Panc1 (cell line): ENCODE results near the gene KCND3. TPM values are rescaled to one million over a fixed set of nuclear protein-coding genes. Genes with fewer than 3 reads are reported as not detected.

ENCODE experiments used
- ATAC-seq: fragments of 200-7000 bp; cut with Tn5 transposase; 2 replicates; pipeline ENCODE4 v1.9.1; 2020; ENCODE audit warnings: mild to moderate bottlenecking, moderate library complexity
- BruUV-seq: library from RNA; stranded (reverse); fragments of 400-500 nt; replicated peaks from 2 replicates; lab custom pipeline; 2021; lab: Mats Ljungman, UMichigan
- CTCF ChIA-PET: fragments of 300-600 bp; sonication (Branson Sonifier 250); formaldehyde crosslinking; loops from one replicate; lab custom pipeline; 2022; ENCODE audit warnings: antibody characterized with exemption; lab: Charles Lee
- POLR2A ChIA-PET: fragments of 300-600 bp; sonication (Branson Sonifier 250); formaldehyde crosslinking; loops from one replicate; lab custom pipeline; 2022; ENCODE audit warnings: antibody characterized with exemption; lab: Charles Lee
- DNase-seq: peaks from one replicate; pipeline ENCODE4 v3.0.0-alpha.2; 2010; ENCODE audit warnings: low read depth, low spot score
- H3K27ac ChIP-seq: 2 replicates; pipeline ENCODE4 v1.5.1; 2011; ENCODE audit warnings: mild to moderate bottlenecking, low read length, inconsistent platforms
- H3K27me3 ChIP-seq: fragments of 200-500 bp; sonication (Bioruptor generic); 2 replicates; pipeline ENCODE4 v1.6.0; 2014; ENCODE audit warnings: low read length, inconsistent platforms; ENCODE audit not compliant: control insufficient read depth, insufficient read depth
- H3K36me3 ChIP-seq: fragments of 200-500 bp; sonication (Bioruptor generic); 2 replicates; pipeline ENCODE4 v1.5.1; 2014; ENCODE audit warnings: inconsistent platforms, mild to moderate bottlenecking, low read length, moderate library complexity; ENCODE audit not compliant: control insufficient read depth, insufficient read depth
- H3K4me1 ChIP-seq: 2 replicates; pipeline ENCODE4 v1.5.1; 2011; ENCODE audit warnings: inconsistent platforms, mild to moderate bottlenecking, low read length, moderate library complexity; ENCODE audit not compliant: control insufficient read depth, insufficient read depth
- H3K4me3 ChIP-seq, 2 experiments: 2 replicates each; pipeline ENCODE4 v1.5.1; 2011 to 2012; ENCODE audit warnings: low read depth in 2 of 2, low read length in 2 of 2, mild to moderate bottlenecking in 2 of 2, inconsistent platforms in 1 of 2, moderate library complexity in 1 of 2
- H3K9me3 ChIP-seq: fragments of 200-500 bp; sonication (Bioruptor generic); 2 replicates; pipeline ENCODE4 v1.5.1; 2014; ENCODE audit warnings: low read depth, mild to moderate bottlenecking, inconsistent platforms, low read length, moderate library complexity; ENCODE audit not compliant: control insufficient read depth, insufficient read depth
- CTCF ChIP-seq: fragments of 450-650 bp; IDR thresholded peaks from 2 replicates; pipeline ENCODE4 v1.5.1; 2017; ENCODE audit warnings: mild to moderate bottlenecking
- POLR2AphosphoS5 ChIP-seq: IDR thresholded peaks from 2 replicates; pipeline ENCODE4 v1.6.1; 2012; ENCODE audit warnings: mild to moderate bottlenecking, low read depth, low read length, moderate library complexity
- SIN3A ChIP-seq: IDR thresholded peaks from 2 replicates; pipeline ENCODE4 v1.6.1; 2012; ENCODE audit warnings: low read depth, mild to moderate bottlenecking, low read length, moderate library complexity, borderline replicate concordance; ENCODE audit not compliant: insufficient read depth
- TCF7L2 ChIP-seq: IDR thresholded peaks from 2 replicates; pipeline ENCODE4 v1.6.1; 2011; ENCODE audit warnings: mild to moderate bottlenecking, low read depth, low read length, inconsistent platforms
- in situ Hi-C: cut with HindIII; loops from 2 replicates; pipeline ENCODE4 v1.10.0; 2016; ENCODE audit warnings: low sequenced_read_pairs, low pct_unique_long_range_greater_than_20kb
- intact Hi-C: fragments of 100-400 bp; cut with micrococcal nuclease; formaldehyde crosslinking; loops from one replicate; pipeline ENCODE4 v1.10.0; 2022; ENCODE audit not compliant: unreplicated experiment
- total RNA-seq: library from RNA; stranded (reverse); gene quantifications from one replicate; pipeline ENCODE4 v1.2.1, GENCODE V29; 2021; ENCODE audit not compliant: unreplicated experiment
- TF ChIP-seq, protein P1 (sequence below), 2 experiments: IDR thresholded peaks; 2 replicates each; pipeline ENCODE4 v1.6.1; 2011 to 2012; ENCODE audit warnings: low read depth in 2 of 2, control low read depth in 1 of 2, low read length in 1 of 2, mild to moderate bottlenecking in 1 of 2, moderate library complexity in 1 of 2; ENCODE audit not compliant: insufficient read depth in 1 of 2

KCND3 gene
- total RNA-seq, 1 experiment from 2014 or later = not detected

- ChIA-PET POLR2A (no interaction called here), CTCF (no interaction called here)
- DNase-seq (no peak), ATAC-seq (no peak)
- TF ChIP-seq CTCF = no peak
- Histone ChIP-seq H3K4me3 (no peak overlapping the region), H3K9me3 (no peaks in the 10 kb centered on the region), H3K4me1 (no peaks in the 10 kb centered on the region), H3K27ac (no peak overlapping the region), H3K36me3 (no peaks in the 10 kb centered on the region), H3K27me3 (no peaks in the 10 kb centered on the region)
- BruUV-seq = no TSS peak
- intact Hi-C loops (no loop called here), in situ Hi-C loops (no loop called here)
These were observed 262.4 kb downstream of the KCND3 start for GRCh38 chr1:111727056-111727455.

GRCh38 chr1:111725192-111725591 is 264.3 kb downstream of the KCND3 start:
- CTCF ChIA-PET = interaction anchor here (0.6 kb wide), 2 partner anchors 243 to 246 kb away, joined by 5 to 12 read pairs; no protein-coding TSS in a partner anchor
- Histone ChIP-seq H3K4me3 (no peak overlapping the region), H3K9me3 (no peaks in the 10 kb centered on the region), H3K27me3 (no peaks in the 10 kb centered on the region), H3K4me1 (no peaks in the 10 kb centered on the region), H3K27ac (no peak overlapping the region), H3K36me3 (no peaks in the 10 kb centered on the region)
- no TSS peak for BruUV-seq
- in situ Hi-C loops (no loop called here), intact Hi-C loops (no loop called here)
- ATAC-seq (no peak), DNase-seq (no peak)
- POLR2A ChIA-PET = no interaction called here
- TF ChIP-seq TCF7L2 = no peak
- no peak for TF ChIP-seq SIN3A
- TF ChIP-seq, protein P1, sequence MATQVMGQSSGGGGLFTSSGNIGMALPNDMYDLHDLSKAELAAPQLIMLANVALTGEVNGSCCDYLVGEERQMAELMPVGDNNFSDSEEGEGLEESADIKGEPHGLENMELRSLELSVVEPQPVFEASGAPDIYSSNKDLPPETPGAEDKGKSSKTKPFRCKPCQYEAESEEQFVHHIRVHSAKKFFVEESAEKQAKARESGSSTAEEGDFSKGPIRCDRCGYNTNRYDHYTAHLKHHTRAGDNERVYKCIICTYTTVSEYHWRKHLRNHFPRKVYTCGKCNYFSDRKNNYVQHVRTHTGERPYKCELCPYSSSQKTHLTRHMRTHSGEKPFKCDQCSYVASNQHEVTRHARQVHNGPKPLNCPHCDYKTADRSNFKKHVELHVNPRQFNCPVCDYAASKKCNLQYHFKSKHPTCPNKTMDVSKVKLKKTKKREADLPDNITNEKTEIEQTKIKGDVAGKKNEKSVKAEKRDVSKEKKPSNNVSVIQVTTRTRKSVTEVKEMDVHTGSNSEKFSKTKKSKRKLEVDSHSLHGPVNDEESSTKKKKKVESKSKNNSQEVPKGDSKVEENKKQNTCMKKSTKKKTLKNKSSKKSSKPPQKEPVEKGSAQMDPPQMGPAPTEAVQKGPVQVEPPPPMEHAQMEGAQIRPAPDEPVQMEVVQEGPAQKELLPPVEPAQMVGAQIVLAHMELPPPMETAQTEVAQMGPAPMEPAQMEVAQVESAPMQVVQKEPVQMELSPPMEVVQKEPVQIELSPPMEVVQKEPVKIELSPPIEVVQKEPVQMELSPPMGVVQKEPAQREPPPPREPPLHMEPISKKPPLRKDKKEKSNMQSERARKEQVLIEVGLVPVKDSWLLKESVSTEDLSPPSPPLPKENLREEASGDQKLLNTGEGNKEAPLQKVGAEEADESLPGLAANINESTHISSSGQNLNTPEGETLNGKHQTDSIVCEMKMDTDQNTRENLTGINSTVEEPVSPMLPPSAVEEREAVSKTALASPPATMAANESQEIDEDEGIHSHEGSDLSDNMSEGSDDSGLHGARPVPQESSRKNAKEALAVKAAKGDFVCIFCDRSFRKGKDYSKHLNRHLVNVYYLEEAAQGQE (IDR thresholded peaks at IDR 0.05; ENCODE audit: insufficient read depth in 1 of 2, low read depth in 2 of 2, low read length in 1 of 2) = no peak
- TF ChIP-seq POLR2AphosphoS5 = no peak
- no peak for TF ChIP-seq CTCF

- ChIA-PET POLR2A (no interaction called here), CTCF (no interaction called here)
- ATAC-seq (no peak), DNase-seq (no peak)
- H3K4me1 ChIP-seq = no peaks in the 10 kb centered on the region
- no peaks in the 10 kb centered on the region for H3K27me3 ChIP-seq
- intact Hi-C loops = no loop called here
- TF ChIP-seq, protein P1 (IDR thresholded peaks at IDR 0.05; ENCODE audit: insufficient read depth in 1 of 2, low read depth in 2 of 2, low read length in 1 of 2) = no peak
- TF ChIP-seq CTCF (no peak), TCF7L2 (no peak), SIN3A (no peak), POLR2AphosphoS5 (no peak)
- H3K4me3 ChIP-seq = no peak overlapping the region
- no peaks in the 10 kb centered on the region for H3K36me3 ChIP-seq
- BruUV-seq = no TSS peak
- no peak overlapping the region for H3K27ac ChIP-seq
- in situ Hi-C loops = no loop called here
- no peaks in the 10 kb centered on the region for H3K9me3 ChIP-seq
These were observed 265.6 kb downstream of the KCND3 start for GRCh38 chr1:111723871-111724270.
